DMS153 treated with DMSO at 0.1 percent for 48 hours (cell line): ENCODE data around the gene RBP5.

Experiments
- DNase-seq: peaks from one replicate; lab custom pipeline; 2025; ENCODE audit not compliant: unreplicated experiment; lab: John Stamatoyannopoulos, UW

Gene RBP5

GRCh38 chr12:7102582-7102981 lies 26.1 kb downstream of the RBP5 start:
- no peak for DNase-seq

GRCh38 chr12:7101694-7102131 lies 27.0 kb downstream of the RBP5 start:
- no peak for DNase-seq

GRCh38 chr12:7101047-7101693 lies 27.5 kb downstream of the RBP5 start:
- DNase-seq: no peak

- no peak for DNase-seq
Observed at GRCh38 chr12:7100239-7100638, 28.4 kb downstream of the RBP5 start.

GRCh38 chr12:7099290-7099996 lies 29.2 kb downstream of the RBP5 start:
- DNase-seq: no peak

GRCh38 chr12:7096979-7097378 lies 31.7 kb downstream of the RBP5 start:
- DNase-seq: peak; percentile 8

GRCh38 chr12:7096006-7096932 lies 32.4 kb downstream of the RBP5 start:
- DNase-seq: no peak

- DNase-seq: no peak
Observed at GRCh38 chr12:7093892-7094291, 34.8 kb downstream of the RBP5 start.

- no peak for DNase-seq
Observed at GRCh38 chr12:7093486-7093885, 35.2 kb downstream of the RBP5 start.

- no peak for DNase-seq
Observed at GRCh38 chr12:7092986-7093460, 35.7 kb downstream of the RBP5 start.

GRCh38 chr12:7092229-7092985 lies 36.3 kb downstream of the RBP5 start, which contains the start of gene C1R:
Gene C1R (minus strand): TSS chr12:7092445. CDS start chr12:7092388, 57 bp downstream.
- peak; percentile 29 for DNase-seq

- no peak for DNase-seq
Observed at GRCh38 chr12:7091660-7092228, 36.9 kb downstream of the RBP5 start.

- no peak for DNase-seq
Observed at GRCh38 chr12:7091171-7091570, 37.5 kb downstream of the RBP5 start.

GRCh38 chr12:7090222-7090998 lies 38.3 kb downstream of the RBP5 start:
- no peak for DNase-seq

- DNase-seq: no peak
Observed at GRCh38 chr12:7089196-7089871, 39.4 kb downstream of the RBP5 start.

GRCh38 chr12:7083125-7083524 lies 45.6 kb downstream of the RBP5 start:
- no peak for DNase-seq

GRCh38 chr12:7081037-7081436 lies 47.7 kb downstream of the RBP5 start:
- no peak for DNase-seq

GRCh38 chr12:7079826-7080125 lies 48.9 kb downstream of the RBP5 start:
- DNase-seq: no peak

GRCh38 chr12:7078163-7078562 lies 50.5 kb downstream of the RBP5 start:
- no peak for DNase-seq
